Measurements from ENCODE around the gene SP8. TPM values are rescaled to one million over a fixed set of nuclear protein-coding genes. Genes with fewer than 3 reads are reported as not detected.

Gene SP8
- total and polyA plus RNA-seq, 9 of the 15 experiments (the other 6 are each of a cell fraction or from before 2014, with no cell fraction given), result 0.04 to 1.2 (median 0.19) TPM

DNA sequence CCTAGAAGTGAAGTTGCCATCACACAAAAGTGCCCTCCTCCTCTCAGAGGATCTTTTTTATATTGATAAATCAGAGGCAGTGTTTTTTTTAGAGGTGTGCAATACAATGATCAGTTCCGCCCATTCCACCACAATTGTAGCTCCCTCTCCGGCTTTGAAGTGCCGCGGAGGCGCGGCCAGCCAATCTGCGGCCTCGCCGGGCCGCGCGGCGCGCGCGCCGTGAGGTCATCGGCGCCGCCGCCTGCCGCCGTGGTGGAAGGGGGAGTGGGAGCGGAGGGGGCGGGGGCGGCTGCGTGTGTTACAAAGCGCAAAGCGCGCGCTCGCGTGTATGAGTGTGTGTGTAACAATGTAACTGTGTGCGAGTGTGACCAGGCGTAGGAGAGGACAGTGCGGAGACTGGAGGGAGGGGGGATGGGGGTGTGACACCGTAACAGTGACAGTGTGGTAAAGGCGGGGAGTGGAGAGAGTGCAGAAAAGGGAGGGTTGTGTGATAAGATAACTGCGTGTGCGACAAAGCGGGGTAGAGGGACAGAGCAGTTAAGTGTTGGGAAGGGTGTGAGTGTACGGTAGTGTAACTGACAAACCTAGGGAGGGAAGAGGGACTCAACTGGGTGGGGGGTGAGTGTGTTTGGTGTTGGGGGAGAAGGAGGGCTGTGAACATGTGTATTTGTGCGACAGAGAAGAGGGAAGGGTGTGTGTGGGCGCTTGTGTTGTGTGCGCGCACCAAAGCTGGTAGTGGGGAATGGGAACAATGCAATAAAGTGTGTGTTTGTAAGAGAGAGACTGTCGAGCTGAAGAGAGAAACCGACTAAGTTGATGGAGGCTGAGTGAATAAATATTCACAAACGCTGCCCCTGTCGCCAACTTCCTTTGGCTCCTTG, at the start of gene SP8 (continued):
- TF ChIP-seq, protein P1, sequence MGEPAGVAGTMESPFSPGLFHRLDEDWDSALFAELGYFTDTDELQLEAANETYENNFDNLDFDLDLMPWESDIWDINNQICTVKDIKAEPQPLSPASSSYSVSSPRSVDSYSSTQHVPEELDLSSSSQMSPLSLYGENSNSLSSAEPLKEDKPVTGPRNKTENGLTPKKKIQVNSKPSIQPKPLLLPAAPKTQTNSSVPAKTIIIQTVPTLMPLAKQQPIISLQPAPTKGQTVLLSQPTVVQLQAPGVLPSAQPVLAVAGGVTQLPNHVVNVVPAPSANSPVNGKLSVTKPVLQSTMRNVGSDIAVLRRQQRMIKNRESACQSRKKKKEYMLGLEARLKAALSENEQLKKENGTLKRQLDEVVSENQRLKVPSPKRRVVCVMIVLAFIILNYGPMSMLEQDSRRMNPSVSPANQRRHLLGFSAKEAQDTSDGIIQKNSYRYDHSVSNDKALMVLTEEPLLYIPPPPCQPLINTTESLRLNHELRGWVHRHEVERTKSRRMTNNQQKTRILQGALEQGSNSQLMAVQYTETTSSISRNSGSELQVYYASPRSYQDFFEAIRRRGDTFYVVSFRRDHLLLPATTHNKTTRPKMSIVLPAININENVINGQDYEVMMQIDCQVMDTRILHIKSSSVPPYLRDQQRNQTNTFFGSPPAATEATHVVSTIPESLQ (CRISPR knock-in tag; IDR thresholded peaks at IDR 0.05), result no peak
- TF ChIP-seq GATAD2A (IDR thresholded peaks at IDR 0.05) (peak; percentile 80; the same call in 1 of the 2 replicates), NR3C1 (CRISPR knock-in tag; IDR thresholded peaks at IDR 0.05) (no peak), TARDBP (IDR thresholded peaks at IDR 0.05) (no peak), EHMT2 (IDR thresholded peaks at IDR 0.05) (peak; percentile 82), SMARCC2 (IDR thresholded peaks at IDR 0.05; ENCODE audit: low read depth) (0 out of 2 replicates have a peak, but pooled peaks have one; percentile 29), ARID3B (CRISPR knock-in tag; IDR thresholded peaks at IDR 0.05; ENCODE audit: borderline replicate concordance) (no peak), RFX1 (IDR thresholded peaks at IDR 0.05) (no peak), OTX1 (CRISPR knock-in tag; IDR thresholded peaks at IDR 0.05) (peak; percentile 62; the same call in 1 of the 2 replicates), ZFP36 (IDR thresholded peaks at IDR 0.05; ENCODE audit: low read depth, low read length, partially characterized antibody) (no peak), GATA2 (CRISPR knock-in tag; IDR thresholded peaks at IDR 0.05) (no peak), CBFA2T2 (conservative IDR thresholded peaks at IDR 0.05) (no peak; the same call in 1 of the 2 replicates), ETV5 (CRISPR knock-in tag; IDR thresholded peaks at IDR 0.05; ENCODE audit: low read depth) (no peak), ZNF354B (CRISPR knock-in tag; IDR thresholded peaks at IDR 0.05) (no peak), SOX6 (IDR thresholded peaks at IDR 0.05) (peak; percentile 78), HSF4 (CRISPR knock-in tag; IDR thresholded peaks at IDR 0.05; ENCODE audit: borderline replicate concordance) (no peak), ZBTB9 (CRISPR knock-in tag; IDR thresholded peaks at IDR 0.05) (no peak), ZSCAN32 (CRISPR knock-in tag; IDR thresholded peaks at IDR 0.05) (no peak)
- TF ChIP-seq, protein P2, sequence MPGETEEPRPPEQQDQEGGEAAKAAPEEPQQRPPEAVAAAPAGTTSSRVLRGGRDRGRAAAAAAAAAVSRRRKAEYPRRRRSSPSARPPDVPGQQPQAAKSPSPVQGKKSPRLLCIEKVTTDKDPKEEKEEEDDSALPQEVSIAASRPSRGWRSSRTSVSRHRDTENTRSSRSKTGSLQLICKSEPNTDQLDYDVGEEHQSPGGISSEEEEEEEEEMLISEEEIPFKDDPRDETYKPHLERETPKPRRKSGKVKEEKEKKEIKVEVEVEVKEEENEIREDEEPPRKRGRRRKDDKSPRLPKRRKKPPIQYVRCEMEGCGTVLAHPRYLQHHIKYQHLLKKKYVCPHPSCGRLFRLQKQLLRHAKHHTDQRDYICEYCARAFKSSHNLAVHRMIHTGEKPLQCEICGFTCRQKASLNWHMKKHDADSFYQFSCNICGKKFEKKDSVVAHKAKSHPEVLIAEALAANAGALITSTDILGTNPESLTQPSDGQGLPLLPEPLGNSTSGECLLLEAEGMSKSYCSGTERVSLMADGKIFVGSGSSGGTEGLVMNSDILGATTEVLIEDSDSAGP (CRISPR knock-in tag; IDR thresholded peaks at IDR 0.05), result no peak
- TF ChIP-seq, protein P3, sequence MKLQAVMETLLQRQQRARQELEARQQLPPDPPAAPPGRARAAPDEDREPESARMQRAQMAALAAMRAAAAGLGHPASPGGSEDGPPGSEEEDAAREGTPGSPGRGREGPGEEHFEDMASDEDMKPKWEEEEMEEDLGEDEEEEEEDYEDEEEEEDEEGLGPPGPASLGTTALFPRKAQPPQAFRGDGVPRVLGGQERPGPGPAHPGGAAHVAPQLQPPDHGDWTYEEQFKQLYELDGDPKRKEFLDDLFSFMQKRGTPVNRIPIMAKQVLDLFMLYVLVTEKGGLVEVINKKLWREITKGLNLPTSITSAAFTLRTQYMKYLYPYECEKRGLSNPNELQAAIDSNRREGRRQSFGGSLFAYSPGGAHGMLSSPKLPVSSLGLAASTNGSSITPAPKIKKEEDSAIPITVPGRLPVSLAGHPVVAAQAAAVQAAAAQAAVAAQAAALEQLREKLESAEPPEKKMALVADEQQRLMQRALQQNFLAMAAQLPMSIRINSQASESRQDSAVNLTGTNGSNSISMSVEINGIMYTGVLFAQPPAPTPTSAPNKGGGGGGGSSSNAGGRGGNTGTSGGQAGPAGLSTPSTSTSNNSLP (IDR thresholded peaks at IDR 0.05; ENCODE audit: borderline replicate concordance, low read depth, low read length), result no peak
